Fibroblast of the conjunctiva (primary cell): Measurements from ENCODE around the gene FANCE.
A peak's percentile ranks its signal among the peaks of the same experiment; 100 is the strongest.

Experiments
- DNase-seq: peaks from one replicate; pipeline ENCODE4 v3.0.0-alpha.2; 2010; ENCODE audit warnings: low read depth

FANCE gene

GRCh38 chr6:35452183-35453090, at the start of gene FANCE:
Gene FANCE, plus strand, starts transcription at chr6:35452338. Its CDS starts 208 bp downstream, at chr6:35452546.
- peak; percentile 87 for DNase-seq

- DNase-seq, result no peak
Measured at GRCh38 chr6:35402856-35403191, 49.3 kb upstream of the FANCE start.

- no peak for DNase-seq
Measured at GRCh38 chr6:35403544-35404442, 48.3 kb upstream of the FANCE start.

- no peak for DNase-seq
Measured at GRCh38 chr6:35406711-35407485, 45.2 kb upstream of the FANCE start.

- no peak for DNase-seq
Measured at GRCh38 chr6:35409245-35409644, 42.9 kb upstream of the FANCE start.

- no peak for DNase-seq
Measured at GRCh38 chr6:35410131-35410530, 42.0 kb upstream of the FANCE start.

- no peak for DNase-seq
Measured at GRCh38 chr6:35411066-35411465, 41.1 kb upstream of the FANCE start.

- DNase-seq, result no peak
Measured at GRCh38 chr6:35412102-35412501, 40.0 kb upstream of the FANCE start.

GRCh38 chr6:35413911-35414310, 38.2 kb upstream of the FANCE start:
- no peak for DNase-seq

- DNase-seq, result peak; percentile 78
Measured at GRCh38 chr6:35415065-35415891, 36.9 kb upstream of the FANCE start.

GRCh38 chr6:35417979-35418661, 34.0 kb upstream of the FANCE start:
- no peak for DNase-seq

- peak; percentile 43 for DNase-seq
Measured at GRCh38 chr6:35419417-35419816, 32.7 kb upstream of the FANCE start.

- no peak for DNase-seq
Measured at GRCh38 chr6:35419961-35420360, 32.2 kb upstream of the FANCE start.

GRCh38 chr6:35425284-35425683, 26.9 kb upstream of the FANCE start:
- DNase-seq, result peak; percentile 83

- DNase-seq, result no peak
Measured at GRCh38 chr6:35426074-35426473, 26.1 kb upstream of the FANCE start.

- DNase-seq, result no peak
Measured at GRCh38 chr6:35427435-35427834, 24.7 kb upstream of the FANCE start.

- peak; percentile 65 for DNase-seq
Measured at GRCh38 chr6:35427851-35428321, 24.3 kb upstream of the FANCE start.

GRCh38 chr6:35428421-35429149, 23.6 kb upstream of the FANCE start:
- no peak for DNase-seq

GRCh38 chr6:35429463-35429862, 22.7 kb upstream of the FANCE start:
- no peak for DNase-seq

GRCh38 chr6:35432291-35432690, 19.8 kb upstream of the FANCE start:
- no peak for DNase-seq
